Stimulated activated CD4-positive, alpha-beta T cell treated with anti-CD3 and anti-CD28 coated beads, Interleukin-15, amount 100 ng/mL, for 1 hour (primary cell): ENCODE results near the gene LUC7L.
"Not testable (repeated sequence)": the region's sequence is repeated elsewhere in the genome, so short reads cannot be mapped to it uniquely, and the experiment has no call there.

Source experiments
- DNase-seq, 2 donors: peaks; one replicate each; pipeline ENCODE4 v3.0.0-alpha.2; 2020; ENCODE audit warnings: low read depth in 1 of 2, low spot score in 1 of 2

Gene LUC7L

GRCh38 chr16:263944-264343, 34.7 kb upstream of the LUC7L start:
- DNase-seq = no peak

DNA sequence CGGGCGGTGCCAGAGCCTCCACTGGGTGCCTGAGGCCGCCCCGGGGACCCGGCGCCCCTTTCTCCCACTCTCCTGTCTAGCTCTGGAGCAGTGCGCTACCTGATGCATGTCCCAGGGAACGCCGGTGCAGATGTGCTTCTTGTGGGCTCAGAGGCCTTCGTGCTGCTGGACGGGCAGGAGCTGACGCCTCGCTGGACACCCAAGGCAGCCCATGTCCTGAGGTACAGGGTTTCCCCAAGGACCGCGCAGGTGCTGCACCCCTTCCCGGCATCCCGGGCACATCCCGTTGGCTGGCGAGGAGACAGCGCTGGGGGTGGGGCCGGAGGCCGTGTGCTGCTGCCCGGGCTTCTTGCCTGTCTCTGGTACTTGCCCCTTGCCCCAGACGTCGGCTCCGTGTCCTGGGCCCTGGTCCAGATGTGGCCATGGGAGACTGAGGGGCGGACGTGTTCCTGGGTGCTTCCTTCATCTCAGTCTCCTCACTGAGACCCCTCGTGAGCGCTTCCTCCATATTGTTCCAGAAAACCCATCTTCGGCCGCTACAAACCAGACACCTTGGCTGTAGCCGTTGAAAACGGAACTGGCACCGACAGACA, 34.0 kb upstream of the LUC7L start:
- no peak for DNase-seq

GRCh38 chr16:262121-262745, 33.0 kb upstream of the LUC7L start:
- DNase-seq = no peak

GRCh38 chr16:261031-261691, 31.9 kb upstream of the LUC7L start:
- DNase-seq = no peak

- no peak for DNase-seq
Measured at GRCh38 chr16:260326-260725, 31.1 kb upstream of the LUC7L start.

DNA sequence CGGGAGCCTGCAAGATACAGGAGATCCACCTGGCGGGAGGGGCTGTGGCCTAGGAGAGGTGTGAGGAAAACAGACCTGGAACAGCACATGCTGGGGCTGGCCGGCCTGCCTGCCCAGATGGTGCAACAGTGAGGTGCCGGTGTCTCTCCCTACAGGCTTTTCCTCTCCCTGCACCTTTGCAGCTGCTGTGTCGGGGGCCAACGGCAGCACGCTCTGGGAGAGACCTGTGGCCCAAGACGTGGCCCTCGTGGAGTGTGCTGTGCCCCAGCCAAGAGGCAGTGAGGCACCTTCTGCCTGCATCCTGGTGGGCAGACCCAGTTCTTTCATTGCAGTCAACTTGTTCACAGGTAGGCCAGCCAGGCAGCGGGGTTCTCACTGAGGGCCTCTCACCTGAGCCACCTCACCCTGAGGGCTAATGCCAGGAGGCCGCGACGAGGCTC, 30.6 kb upstream of the LUC7L start:
- no peak for DNase-seq

DNA sequence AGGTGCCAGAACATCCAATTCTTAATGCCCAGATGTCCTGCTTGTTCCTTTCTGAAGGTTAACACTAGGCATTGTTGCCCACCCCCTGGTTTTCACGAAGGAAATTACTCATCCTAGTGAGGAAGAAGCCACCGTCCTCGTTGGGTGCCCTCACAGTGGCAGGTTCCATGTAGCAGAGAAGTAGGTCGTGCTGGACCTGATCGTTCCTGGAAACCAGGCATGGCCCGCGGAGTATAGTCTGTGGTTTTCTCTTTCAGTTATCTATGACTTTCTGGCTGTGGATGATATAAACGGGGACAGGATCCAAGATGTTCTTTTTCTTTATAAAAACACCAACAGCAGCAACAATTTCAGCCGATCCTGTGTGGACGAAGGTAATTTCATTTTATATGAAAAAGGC, 30.0 kb upstream of the LUC7L start:
- no peak for DNase-seq

GRCh38 chr16:258091-258490, 28.8 kb upstream of the LUC7L start:
- DNase-seq = not testable (repeated sequence)

DNA sequence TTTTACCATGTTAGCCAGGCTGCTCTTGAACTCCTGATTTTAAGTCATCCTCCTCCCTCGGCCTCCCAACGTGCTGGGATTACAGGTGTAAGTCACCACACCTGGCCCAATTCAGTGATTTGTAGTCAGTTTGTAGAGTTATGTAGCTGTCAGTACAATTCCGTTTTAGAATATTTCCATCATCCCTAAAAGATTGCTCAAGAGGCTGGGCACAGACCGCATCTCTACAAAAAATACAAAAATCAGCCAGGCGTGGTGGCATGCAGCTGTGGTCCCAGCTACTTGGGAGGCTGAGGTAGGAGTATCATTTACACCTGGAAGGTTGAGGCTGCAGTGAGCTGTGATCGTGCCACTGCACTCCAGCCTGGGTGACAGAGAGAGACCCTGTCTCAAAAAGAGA, 25.9 kb upstream of the LUC7L start:
- DNase-seq = no peak

- DNase-seq = no peak
Measured at GRCh38 chr16:254461-254860, 25.2 kb upstream of the LUC7L start.

DNA sequence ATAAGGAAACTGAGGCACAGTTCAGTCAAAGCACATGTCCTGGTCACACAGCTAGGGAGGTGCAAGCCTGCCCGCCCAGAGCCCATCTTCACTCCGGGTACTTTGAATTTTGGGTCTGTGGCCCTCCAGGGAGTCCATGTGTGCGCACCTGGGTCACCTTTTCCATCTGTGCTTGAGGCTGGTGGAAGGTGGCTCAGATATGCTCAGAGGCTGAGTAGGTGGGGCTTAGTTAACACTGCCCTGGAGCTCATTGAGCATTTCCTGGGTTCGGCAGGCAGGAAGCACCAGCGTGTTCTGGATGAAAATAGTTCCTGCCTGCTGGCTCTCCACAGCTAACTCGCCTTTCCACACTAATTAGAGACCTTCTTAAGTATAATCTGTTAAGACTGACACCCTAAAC, 24.6 kb upstream of the LUC7L start:
- DNase-seq = no peak

- DNase-seq = no peak
Measured at GRCh38 chr16:252366-253337, 23.4 kb upstream of the LUC7L start.

- DNase-seq = no peak
Measured at GRCh38 chr16:249431-249830, 20.2 kb upstream of the LUC7L start.

DNA sequence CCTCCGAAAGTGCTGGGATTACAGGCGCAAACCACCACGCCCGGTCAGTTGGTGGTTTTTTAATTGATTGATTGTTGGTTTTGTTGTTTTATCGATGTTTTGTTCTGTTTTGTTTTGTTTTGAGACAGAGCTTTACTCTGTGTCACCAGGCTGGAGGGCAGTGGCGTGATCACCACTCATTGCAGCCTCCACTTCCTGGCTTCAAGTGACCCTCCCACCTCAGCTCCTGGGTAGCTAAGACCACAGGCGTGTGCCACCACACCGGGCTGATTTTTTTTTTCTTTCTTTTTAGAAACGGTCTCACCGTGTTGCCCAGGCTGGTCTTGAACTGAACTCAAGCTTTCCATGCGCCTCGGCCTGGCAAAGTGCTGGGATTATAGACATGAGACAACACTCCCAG, 17.8 kb upstream of the LUC7L start:
- DNase-seq = no peak

GRCh38 chr16:245105-245504, 15.9 kb upstream of the LUC7L start:
- DNase-seq = no peak

DNA sequence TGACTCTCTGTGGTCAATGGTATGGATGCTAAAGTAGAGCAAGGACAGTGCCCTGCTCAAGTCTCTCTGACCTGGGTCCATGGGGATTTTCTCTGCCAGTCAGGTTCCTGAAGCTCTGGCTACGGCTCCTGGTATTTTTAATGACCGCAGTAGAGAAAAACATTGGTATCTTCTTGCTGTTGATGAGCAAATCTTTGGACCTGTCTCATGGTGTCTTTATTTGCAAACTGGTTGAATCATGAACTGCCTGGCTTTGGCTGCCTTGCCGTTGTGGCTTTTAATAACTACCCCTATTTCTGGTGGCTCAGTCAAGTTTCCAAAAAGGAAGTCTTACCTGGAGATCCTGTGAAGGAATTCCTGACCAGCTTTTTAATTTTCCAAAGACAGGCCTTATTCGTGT, 14.1 kb upstream of the LUC7L start:
- no peak for DNase-seq

DNA sequence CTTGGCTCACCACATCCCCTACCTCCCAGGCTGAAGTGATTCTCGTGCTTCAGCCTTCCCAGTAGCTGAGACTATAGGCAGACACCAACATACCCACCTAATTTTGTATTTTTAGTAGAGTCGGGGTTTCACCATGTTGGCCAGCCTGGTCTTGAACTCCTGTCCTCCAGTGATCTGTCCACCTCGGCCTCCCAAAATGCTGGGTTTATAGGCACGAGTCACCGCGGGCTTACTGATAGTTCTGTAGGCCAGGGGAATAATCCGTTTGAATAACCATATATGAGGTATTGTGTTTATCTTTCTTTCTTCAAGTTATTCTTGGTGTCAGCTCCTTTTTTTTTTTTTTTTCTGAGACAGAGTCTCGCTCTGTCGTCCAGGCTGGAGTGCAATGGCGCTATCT, 13.0 kb upstream of the LUC7L start:
- DNase-seq = no peak

- DNase-seq = no peak
Measured at GRCh38 chr16:240559-240958, 11.3 kb upstream of the LUC7L start.

- no peak for DNase-seq
Measured at GRCh38 chr16:239948-240277, 10.7 kb upstream of the LUC7L start.

DNA sequence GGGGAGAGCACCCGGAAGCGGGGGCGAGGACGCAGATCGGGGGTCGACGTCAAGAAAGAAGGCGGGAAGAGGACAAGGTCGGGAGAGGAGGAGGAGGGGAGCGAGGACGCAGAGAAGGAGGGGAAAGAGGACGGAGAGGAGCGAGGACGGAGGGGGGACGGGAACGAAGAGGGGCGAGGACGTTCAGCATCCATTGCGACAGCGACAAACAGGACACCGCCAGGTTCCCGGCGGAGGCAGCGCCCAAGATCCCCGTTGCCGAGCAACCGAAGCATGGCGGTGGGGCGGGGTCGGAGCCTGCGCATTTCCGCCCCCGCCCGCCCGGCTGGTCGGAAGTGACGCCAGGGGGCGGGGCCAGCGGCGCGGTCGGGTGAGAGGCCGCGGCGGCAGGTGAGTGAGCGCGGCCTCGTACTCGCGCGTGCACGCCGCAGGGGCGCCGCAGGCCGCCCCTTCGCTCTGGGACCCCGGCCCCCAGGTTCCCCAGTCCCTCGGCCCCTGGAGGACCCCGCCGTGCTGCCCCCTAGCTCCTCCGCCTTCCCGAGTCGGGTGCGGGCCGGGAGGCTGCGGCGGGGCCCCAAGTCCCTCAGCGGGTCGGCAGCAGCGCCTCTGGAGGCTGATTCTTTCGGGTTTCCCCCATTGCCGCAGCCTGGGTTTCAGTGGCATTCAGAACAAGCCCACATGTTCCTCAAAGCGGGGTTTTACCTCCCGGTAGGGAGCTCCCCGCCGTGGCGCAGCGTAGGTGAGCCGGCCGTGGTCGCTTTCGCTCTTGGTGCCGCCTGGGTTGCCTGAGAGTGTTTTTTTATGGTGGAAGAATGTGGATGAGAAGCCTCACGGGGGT, 5.4 kb upstream of the LUC7L start, which contains the start of gene FAM234A:
FAM234A (plus strand) TSS at position 354 of the 838 bp plus-strand sequence. CDS start 19,593 bp downstream, outside the sequence.
- DNase-seq = peak; percentile 93

DNA sequence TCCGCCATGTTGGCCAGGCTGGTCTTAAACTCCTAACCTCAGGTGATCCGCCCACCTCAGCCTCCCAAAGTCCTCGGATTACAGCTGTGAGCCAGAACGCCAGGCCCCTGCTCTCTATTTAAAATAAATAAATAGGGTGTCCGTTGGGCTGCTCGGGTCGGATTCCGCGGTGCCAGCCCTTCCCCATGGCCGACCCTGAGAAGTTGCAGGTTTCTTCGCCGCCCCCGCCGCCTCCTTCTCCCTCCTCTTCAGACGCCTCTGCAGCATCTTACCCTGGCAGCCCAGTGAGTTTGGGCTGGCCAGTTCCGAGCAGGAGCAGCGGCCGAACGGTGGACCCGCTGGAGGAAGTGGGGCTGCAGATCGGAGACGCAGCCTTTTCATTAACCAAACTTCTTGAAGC, 1.7 kb upstream of the LUC7L start:
- no peak for DNase-seq
